Stimulated activated CD4-positive, alpha-beta T cell treated with anti-CD3 and anti-CD28 coated beads, Interleukin-1b, Interleukin-23, amount 100 ng/mL, for 4 hours (primary cell): ENCODE measurements around the gene HSPA14.
"Not testable (repeated sequence)": the region's sequence is repeated elsewhere in the genome, so short reads cannot be mapped to it uniquely, and the experiment has no call there.

Source experiments
- DNase-seq, 2 donors: peaks; one replicate each; pipeline ENCODE4 v3.0.0-alpha.2; 2020; ENCODE audit warnings: low read depth in 2 of 2

Gene HSPA14

GRCh38 chr10:14837757-14838581, at the start of gene HSPA14, which contains the start of the genes CDNF and MSANTD7:
Gene HSPA14 (plus strand): TSS chr10:14838306. CDS start chr10:14838403, 97 bp downstream.
Gene CDNF (minus strand): TSS chr10:14838037. CDS start chr10:14837946, 91 bp downstream.
Gene MSANTD7 (plus strand): TSS chr10:14838306. CDS start chr10:14842285, 3,979 bp downstream.
- DNase-seq: peak; percentile 99

- no peak for DNase-seq
Observed at GRCh38 chr10:14798636-14799035, 39.5 kb upstream of the HSPA14 start.

GRCh38 chr10:14800397-14800796, 37.7 kb upstream of the HSPA14 start:
- no peak for DNase-seq

GRCh38 chr10:14801723-14802122, 36.4 kb upstream of the HSPA14 start:
- no peak for DNase-seq

- DNase-seq: no peak
Observed at GRCh38 chr10:14803827-14804226, 34.3 kb upstream of the HSPA14 start.

- no peak for DNase-seq
Observed at GRCh38 chr10:14806318-14806717, 31.8 kb upstream of the HSPA14 start.

- no peak for DNase-seq
Observed at GRCh38 chr10:14810969-14811953, 26.8 kb upstream of the HSPA14 start.

- no peak for DNase-seq
Observed at GRCh38 chr10:14812271-14812670, 25.8 kb upstream of the HSPA14 start.

GRCh38 chr10:14815681-14816080, 22.4 kb upstream of the HSPA14 start:
- no peak for DNase-seq

- DNase-seq: not testable (repeated sequence)
Observed at GRCh38 chr10:14816717-14817116, 21.4 kb upstream of the HSPA14 start.

- DNase-seq: no peak
Observed at GRCh38 chr10:14820010-14820774, 17.9 kb upstream of the HSPA14 start.

GRCh38 chr10:14820775-14821154, 17.3 kb upstream of the HSPA14 start:
- no peak for DNase-seq

GRCh38 chr10:14821635-14822375, 16.3 kb upstream of the HSPA14 start:
- DNase-seq: no peak

- peak; percentile 16 to 24 for DNase-seq
Observed at GRCh38 chr10:14822879-14823755, 15.0 kb upstream of the HSPA14 start.

- DNase-seq: no peak
Observed at GRCh38 chr10:14823966-14824365, 14.1 kb upstream of the HSPA14 start.

GRCh38 chr10:14826076-14826829, 11.9 kb upstream of the HSPA14 start:
- DNase-seq: no peak

GRCh38 chr10:14833106-14833505, 5.0 kb upstream of the HSPA14 start:
- no peak for DNase-seq

- DNase-seq: no peak
Observed at GRCh38 chr10:14836208-14836607, 1.9 kb upstream of the HSPA14 start.
